Measurements from ENCODE around the gene HDAC10. TPM values are rescaled to one million over a fixed set of nuclear protein-coding genes. Genes with fewer than 3 reads are reported as not detected.

HDAC10 gene
- total and polyA plus RNA-seq, 10 of the 15 experiments (the other 5 are each of a cell fraction or from before 2014, with no cell fraction given) = 0.26 to 48.6 (median 5.0) TPM

DNA sequence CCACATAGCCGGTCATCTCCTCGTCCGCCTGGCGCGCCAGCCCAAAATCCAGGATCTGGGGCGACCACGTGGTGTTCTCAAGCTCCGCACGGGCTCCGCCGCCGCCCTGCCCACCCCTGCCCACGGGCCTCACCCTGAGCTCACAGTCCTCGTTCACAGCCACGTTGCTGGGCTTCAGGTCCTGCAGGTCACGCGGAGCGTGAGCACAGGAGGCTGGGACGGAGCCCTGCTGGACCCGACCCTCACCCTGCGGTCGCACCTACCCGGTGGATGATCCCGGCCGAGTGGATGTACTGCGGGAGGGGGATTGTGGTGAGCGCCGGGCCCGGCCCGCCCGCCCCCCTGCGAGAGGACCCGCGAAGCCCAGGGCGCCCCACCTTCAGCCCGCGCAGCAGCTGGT is 15.9 kb upstream of the HDAC10 start (continued):
- TF ChIP-seq, protein P1, sequence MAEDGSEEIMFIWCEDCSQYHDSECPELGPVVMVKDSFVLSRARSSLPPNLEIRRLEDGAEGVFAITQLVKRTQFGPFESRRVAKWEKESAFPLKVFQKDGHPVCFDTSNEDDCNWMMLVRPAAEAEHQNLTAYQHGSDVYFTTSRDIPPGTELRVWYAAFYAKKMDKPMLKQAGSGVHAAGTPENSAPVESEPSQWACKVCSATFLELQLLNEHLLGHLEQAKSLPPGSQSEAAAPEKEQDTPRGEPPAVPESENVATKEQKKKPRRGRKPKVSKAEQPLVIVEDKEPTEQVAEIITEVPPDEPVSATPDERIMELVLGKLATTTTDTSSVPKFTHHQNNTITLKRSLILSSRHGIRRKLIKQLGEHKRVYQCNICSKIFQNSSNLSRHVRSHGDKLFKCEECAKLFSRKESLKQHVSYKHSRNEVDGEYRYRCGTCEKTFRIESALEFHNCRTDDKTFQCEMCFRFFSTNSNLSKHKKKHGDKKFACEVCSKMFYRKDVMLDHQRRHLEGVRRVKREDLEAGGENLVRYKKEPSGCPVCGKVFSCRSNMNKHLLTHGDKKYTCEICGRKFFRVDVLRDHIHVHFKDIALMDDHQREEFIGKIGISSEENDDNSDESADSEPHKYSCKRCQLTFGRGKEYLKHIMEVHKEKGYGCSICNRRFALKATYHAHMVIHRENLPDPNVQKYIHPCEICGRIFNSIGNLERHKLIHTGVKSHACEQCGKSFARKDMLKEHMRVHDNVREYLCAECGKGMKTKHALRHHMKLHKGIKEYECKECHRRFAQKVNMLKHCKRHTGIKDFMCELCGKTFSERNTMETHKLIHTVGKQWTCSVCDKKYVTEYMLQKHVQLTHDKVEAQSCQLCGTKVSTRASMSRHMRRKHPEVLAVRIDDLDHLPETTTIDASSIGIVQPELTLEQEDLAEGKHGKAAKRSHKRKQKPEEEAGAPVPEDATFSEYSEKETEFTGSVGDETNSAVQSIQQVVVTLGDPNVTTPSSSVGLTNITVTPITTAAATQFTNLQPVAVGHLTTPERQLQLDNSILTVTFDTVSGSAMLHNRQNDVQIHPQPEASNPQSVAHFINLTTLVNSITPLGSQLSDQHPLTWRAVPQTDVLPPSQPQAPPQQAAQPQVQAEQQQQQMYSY (CRISPR knock-in tag; IDR thresholded peaks at IDR 0.05) = no peak

- no TSS peak for BruUV-seq (replicated peaks)
- Histone ChIP-seq H3K9ac (ENCODE audit: control insufficient read depth, insufficient read depth, low read length) (no peak overlapping the region), H4K20me1 (ENCODE audit: control insufficient read depth, insufficient read depth) (no peaks in the 10 kb centered on the region), H3K4me3 (no peak overlapping the region), H3K79me2 (ENCODE audit: control insufficient read depth, insufficient read depth, low read length) (peaks cover 8% of the 10 kb centered on the region), H3K27me3 (replicated peaks in 1 of 2; ENCODE audit: control insufficient read depth in 2 of 2, insufficient read depth in 2 of 2, low read length in 1 of 2) (no peaks in the 10 kb centered on the region), H2AFZ (ENCODE audit: control insufficient read depth, low read depth, low read length) (no peak overlapping the region), H3K36me3 (ENCODE audit: control insufficient read depth in 2 of 2, insufficient read depth in 2 of 2, low read length in 1 of 2) (no peaks in the 10 kb centered on the region), H3K9me3 (replicated peaks; ENCODE audit: control insufficient read depth, insufficient read depth, low read length) (no peaks in the 10 kb centered on the region), H3K4me1 (ENCODE audit: control insufficient read depth, insufficient read depth, low read length) (peaks cover 14% of the 10 kb centered on the region), H3K4me2 (ENCODE audit: control insufficient read depth, insufficient read depth) (no peak overlapping the region), H3K27ac (ENCODE audit: control insufficient read depth, insufficient read depth) (no peak overlapping the region)
- ChIA-PET CTCF (no interaction called here), RAD21 (ENCODE audit: unreplicated experiment) (no interaction called here), POLR2A (no interaction called here), SMC1A (ENCODE audit: uncharacterized antibody, unreplicated experiment) (interaction anchor here (0.6 kb wide), 1 partner anchor 30 kb away, joined by 3 read pairs; no protein-coding TSS in a partner anchor)
- no peak for FAIRE-seq
- no peak for DNase-seq (ENCODE audit: low read depth, low spot score)
- no peak for ATAC-seq
- 79% methylated on average over 15 of the region's 15 CpGs for WGBS (ENCODE audit: insufficient coverage, insufficient replicate concordance, low lambda C conversion rate, missing lambda C conversion rate)
- in situ Hi-C loops (cut with MboI) (no loop called here), intact Hi-C loops (cut with micrococcal nuclease; ENCODE audit: unreplicated experiment) (no loop called here)
- no peak for TF ChIP-seq BMI1 (IDR thresholded peaks at IDR 0.05; ENCODE audit: borderline replicate concordance)
- TF ChIP-seq HDAC2 (IDR thresholded peaks at IDR 0.05) = no peak
- TF ChIP-seq NFIC (IDR thresholded peaks at IDR 0.05; ENCODE audit: low read depth, low read length) = no peak
- TF ChIP-seq BHLHE40 (IDR thresholded peaks at IDR 0.05; ENCODE audit: borderline replicate concordance in 1 of 2, low read depth in 2 of 2, low read length in 1 of 2) = no peak
- no peak for TF ChIP-seq ZBED1 (IDR thresholded peaks at IDR 0.05; ENCODE audit: borderline replicate concordance)
- no peak for TF ChIP-seq RUNX3 (IDR thresholded peaks at IDR 0.05; ENCODE audit: low read length)
Observed at GRCh38 chr22:50264946-50265669, 14.0 kb upstream of the HDAC10 start.

Data from GM12878 (cell line).